ENCODE results near the gene MVB12B.

- no peak for TF ChIP-seq POLR2A (IDR thresholded peaks at IDR 0.05; ENCODE audit: extremely low read depth, insufficient read length)
- no peak for TF ChIP-seq CTCF (IDR thresholded peaks at IDR 0.05; ENCODE audit: low read depth, low read length)
Observed at GRCh38 chr9:126343271-126343700, 16.7 kb downstream of the MVB12B start.
